ENCODE results near the gene EMID1. TPM values are rescaled to one million over a fixed set of nuclear protein-coding genes. Genes with fewer than 3 reads are reported as not detected.
A peak's percentile ranks its signal among the peaks of the same experiment; 100 is the strongest.

The EMID1 gene
- total RNA-seq, 2 donors from 2014 or later: 0.52 to 1.8 TPM

DNA sequence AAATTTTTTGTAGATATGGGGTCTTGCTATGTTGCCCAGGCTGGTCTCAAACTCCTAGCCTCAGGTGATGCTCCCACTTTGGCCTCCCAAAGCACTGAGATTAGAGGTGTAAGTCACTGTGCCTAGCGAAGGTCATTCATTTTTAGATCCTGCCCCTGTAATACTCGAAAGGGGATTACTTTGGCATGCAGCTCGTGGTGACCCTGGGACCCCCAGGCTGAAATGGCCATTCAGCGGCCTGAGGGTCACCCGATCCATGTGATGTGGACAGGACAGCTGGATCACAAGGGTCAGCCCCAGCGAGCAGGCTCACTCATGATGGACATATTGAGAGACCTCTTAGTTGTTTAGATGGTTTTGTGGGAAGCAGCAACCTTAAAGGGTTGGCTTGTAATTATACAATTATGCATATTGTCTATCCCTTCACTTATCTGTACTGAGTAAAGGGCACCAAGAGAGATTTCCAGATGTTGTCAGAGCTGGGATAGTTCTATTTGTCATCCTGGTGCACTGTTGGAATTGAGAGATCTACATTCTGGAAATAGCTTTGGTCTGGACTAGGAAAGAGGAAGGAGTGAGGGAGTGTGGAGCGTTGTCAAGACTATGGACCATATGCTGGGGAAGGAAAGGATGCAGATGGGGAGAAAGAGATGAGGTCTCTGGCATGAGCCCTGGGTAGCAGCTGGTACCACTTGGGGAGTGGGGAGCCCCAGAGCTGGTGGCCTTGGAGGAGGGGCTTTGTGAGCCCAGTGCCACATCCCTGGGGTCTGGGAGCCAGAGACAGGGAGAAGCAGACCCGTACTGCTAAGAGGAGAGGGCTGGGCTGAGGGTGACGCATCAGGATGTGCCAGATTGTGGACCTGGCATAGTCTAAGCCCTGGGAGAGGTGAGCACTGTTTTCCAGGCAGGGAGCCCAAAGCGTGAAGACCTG, 46.5 kb downstream of the EMID1 start:
- intact Hi-C loops (cut with DNase I): no loop called here
- no peak for DNase-seq
- no peak for ATAC-seq

DNA sequence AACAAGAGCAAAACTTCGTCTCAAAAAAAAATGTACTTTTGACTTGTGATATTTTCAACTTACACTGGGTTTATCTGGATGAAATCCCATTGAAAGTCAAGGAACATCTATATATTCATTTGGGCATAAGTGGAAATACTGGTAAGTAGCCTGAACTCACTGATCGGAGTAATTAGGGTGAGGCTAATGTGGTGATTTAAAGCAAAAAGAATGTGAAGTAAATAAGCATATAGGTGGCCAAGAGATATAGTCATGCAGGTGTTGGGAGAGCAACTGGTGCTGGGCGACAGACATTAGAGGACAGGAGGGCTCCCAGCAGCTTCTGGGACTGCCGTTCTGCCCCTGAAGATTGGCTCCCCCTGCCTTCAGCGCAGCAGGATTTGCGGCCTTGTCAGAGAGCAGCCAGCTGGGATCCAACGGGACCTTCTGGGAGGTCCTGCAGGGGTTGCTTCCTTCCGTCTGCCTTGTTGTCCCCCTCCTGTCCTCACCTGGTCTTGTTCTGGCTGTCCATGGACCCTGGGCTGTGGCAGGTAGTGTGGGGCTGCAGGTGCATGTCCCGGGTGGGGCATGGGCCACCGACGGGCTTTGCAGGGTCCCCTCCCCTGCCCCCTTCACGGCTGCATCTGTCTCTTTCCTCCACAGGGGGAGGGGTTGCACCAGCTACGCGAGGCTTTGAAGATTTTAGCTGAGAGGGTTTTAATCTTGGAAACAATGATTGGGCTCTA, 48.0 kb downstream of the EMID1 start:
- no peak for ATAC-seq
- no peak for DNase-seq
- intact Hi-C loops (cut with DNase I): no loop called here

DNA sequence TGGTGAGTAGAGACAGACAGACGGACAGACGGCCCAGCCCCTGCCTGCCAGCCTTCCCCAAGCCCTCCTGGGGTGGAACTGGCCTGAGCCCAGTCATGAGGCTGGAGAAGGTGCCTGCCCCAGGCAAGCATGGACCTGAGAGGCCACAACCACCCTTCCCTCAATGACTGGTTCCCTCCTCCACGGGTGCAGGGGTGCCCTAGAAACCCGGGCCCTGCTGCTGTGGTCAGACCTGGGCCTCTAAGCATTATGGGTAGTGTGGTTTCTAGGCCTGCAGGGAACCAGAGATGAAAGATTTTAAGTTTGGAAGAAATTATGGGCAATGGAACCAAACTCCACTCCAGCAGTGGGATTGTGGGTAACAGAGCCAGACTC, 48.6 kb downstream of the EMID1 start:
- intact Hi-C loops (cut with DNase I): no loop called here
- no peak for DNase-seq
- no peak for ATAC-seq

DNA sequence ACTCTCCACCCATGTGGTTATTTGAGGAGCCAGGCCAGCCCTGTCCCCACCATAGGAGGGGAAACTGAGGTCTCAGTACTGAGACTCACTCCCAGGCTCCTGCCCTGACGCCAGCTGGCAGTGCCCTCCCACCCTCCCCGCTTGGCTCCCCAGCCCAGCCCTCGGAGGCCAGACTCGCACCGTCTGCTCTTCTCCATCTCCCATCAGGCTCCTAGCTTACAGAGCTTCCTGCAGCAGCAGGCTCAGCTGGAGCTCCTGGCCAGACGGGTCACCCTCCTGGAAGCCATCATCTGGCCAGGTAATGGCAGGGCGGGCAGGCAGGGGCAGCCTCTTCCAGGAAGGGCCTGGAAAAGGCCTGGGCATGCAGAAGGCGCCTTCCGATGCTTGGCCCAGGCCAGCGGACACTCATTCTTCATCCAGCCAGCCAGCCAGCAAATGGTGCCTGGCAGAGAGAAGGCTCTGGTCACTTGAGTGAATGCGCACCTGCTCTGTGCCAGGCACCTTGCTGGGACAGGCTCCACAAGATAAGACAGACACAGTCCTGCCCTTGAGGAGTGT, 49.4 kb downstream of the EMID1 start:
- DNase-seq (no peak), ATAC-seq (no peak)
- intact Hi-C loops (cut with DNase I): no loop called here

DNA sequence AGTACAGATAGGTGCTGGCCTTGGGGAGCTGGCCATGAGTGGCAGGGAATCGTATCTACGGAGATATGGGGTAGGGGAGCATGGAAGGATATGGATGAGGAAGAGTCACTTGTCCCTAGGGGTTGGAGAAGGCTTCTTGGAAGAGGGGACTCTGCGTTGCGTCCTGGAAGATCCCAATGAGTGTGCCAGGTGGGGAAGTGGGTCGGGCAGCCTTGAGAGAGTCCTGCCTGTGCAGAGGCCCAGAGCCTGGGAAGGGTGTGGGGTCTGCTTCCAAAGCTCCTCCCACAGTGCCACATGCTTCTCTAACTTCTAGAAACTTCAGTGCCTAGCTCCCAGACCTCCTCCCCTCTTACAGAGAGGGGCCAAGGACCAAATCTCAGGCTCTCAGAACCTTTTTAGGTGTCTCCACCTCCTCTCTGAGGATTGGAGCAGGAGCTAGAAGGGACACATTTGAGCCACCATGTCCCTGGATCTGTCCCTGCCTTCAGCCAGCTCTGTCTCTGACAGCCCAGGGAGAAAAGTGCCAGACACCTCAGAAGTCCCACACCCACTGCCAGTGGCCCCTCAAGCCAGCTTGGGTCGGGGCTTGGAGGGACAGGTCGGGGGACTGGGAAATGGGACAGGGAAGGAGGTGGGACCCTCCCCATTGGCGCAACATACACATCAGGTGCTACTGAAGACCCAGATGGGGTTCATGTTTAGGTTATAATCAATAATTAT, 51.1 kb downstream of the EMID1 start:
- no peak for ATAC-seq
- no peak for DNase-seq
- intact Hi-C loops (cut with DNase I): no loop called here

DNA sequence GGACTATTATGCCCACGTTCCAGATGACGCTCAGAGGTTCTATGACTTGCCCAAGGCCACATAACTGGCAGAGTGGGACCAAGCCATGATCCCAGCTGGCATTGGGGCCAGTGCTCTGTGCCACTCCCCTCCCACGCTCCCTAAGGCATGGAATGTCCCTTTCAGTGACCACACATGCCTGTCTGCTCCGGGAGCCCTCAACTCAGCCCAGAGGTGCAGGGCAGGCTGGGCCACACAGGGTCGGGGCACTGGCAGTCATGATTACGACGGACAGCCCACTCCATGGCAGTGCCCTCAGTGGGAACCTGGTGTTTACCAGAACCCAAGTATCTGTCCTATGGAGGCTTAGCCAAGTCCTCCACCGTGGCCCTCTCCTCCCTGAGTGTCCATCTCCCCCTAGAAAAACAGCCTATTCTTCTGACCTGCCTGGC, 52.1 kb downstream of the EMID1 start:
- DNase-seq (no peak), ATAC-seq (no peak)
- intact Hi-C loops (cut with DNase I): no loop called here

DNA sequence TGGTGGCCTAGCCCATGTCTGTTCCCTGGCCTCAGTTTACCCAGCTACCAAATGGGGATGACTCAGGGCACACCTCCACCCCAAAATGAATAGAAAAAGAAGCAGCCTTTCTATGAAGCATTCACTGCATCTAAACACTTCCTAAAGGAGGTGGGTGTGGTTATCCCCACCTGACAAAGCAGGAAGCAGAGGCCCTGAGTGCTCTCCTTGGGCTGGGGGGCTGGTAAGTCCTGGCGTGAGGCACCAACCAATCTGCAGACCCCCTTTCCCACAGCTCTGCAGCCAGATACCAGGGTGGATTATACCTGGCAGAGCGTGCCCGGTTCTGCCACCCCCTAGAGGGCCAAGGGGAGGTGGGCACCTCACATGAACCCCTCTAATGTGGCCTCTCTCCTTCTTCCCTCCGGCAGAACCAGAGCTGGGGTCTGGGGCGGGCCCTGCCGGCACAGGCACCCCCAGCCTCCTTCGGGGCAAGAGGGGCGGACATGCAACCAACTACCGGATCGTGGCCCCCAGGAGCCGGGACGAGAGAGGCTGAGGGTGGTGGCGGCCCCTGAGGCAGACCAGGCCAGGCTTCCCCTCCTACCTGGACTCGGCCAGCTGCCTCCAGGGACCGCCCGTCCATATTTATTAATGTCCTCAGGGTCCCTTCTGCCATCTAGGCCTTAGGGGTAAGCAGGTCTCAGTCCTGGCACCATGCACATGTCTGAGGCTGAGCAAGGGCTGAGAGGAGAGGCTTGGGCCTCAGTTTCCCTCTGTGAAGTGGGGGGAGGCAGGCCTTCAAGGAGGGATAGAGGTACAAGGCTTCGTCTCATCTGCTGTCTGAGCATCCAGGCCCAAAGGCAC, 52.9 kb downstream of the EMID1 start:
- ATAC-seq (no peak), DNase-seq (no peak)
- intact Hi-C loops (cut with DNase I): no loop called here

DNA sequence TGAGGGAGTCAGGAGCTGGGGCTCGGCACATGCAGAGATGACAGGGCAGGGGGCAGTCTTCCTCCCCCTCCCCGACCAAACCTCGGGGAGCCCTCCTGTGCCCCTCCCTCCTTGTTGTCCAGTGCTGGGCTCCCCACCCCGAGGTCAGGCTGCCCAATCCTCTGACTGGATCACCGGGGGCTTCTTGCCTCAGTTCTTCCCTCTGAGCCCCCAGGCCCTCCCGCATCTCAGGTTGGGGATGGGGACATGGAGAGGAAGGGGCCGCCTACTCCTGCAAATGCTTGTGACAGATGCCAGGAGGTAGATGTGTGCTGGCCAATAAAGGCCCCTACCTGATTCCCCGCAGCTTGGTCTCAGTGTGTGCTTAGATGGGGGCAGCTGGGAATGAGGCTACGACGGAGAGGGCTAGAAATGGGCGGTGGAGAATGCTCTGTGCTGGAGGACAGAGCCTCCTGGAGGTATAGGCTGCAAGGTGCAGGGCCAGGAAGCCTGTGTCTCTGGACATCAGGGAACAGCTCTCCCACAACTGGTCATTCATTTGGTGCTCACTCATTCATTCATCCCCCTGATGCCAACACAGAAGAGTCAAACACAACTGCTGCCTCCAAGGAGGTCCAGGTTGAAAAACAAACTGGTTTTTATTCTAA, 53.7 kb downstream of the EMID1 start:
- DNase-seq (no peak), ATAC-seq (no peak)
- intact Hi-C loops (cut with DNase I): no loop called here

DNA sequence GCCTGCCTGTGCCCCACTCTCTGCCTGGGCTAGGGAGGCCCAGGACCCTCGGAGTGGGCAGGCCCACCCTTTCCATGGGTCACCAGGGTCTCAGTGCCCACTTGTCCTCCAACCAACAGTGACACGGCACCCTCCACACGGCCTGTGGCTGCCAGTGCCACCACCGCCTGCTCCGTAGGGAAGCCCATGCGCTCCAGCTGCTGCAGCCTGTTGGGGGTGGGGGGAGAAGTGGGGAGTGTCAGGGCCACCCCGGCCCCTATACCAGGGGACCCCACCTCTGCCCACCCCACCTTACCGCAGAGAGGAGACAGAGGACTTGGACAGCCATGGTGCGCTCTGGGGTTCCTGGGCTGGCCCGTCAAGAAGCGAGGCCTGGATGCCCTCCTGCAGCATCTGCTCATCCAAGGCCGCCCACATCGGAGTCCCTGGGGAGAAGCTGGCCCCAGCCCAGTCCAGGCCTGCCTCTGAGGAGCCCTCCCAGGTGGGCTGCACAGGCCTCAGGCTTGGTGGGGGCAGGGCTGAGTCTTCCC, 54.4 kb downstream of the EMID1 start:
- ATAC-seq (no peak), DNase-seq (no peak)
- intact Hi-C loops (cut with DNase I): no loop called here

DNA sequence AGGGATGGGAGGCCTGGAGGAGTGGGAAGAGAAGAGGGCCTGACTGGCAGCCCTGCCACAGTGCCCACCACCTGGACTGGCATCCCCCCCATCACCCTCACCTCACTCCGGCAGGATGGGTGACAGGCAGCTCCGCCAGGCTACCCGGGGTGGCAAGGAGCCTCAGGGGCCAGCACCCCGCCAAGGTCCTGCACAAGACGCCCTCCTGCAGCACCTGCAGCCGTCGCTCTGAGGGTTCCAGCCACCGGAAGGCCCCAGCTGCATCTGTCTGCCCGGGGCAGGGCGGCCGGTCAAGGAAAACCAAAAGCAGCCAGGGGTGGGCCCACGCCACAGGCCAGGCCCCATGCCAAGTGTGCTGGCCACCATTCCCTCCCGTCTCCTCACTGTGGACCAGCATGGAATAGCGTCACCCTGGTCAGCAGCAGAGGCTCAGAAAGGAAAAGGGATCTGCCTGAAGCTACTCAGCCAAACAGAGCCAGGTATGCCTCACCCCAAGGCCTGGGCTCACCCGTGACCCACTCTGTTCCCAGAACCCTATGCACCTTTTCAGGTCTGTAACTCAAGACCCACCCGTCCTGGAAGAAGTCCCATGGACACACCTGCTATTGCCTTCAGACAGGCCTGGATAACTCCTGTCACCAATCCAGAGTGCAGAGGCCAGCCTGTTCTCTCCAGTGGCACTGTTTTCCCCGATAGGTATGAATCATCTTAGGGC, 55.1 kb downstream of the EMID1 start:
- intact Hi-C loops (cut with DNase I): no loop called here
- ATAC-seq (peak in 1 of 2 donors; percentile 3), DNase-seq (no peak)

DNA sequence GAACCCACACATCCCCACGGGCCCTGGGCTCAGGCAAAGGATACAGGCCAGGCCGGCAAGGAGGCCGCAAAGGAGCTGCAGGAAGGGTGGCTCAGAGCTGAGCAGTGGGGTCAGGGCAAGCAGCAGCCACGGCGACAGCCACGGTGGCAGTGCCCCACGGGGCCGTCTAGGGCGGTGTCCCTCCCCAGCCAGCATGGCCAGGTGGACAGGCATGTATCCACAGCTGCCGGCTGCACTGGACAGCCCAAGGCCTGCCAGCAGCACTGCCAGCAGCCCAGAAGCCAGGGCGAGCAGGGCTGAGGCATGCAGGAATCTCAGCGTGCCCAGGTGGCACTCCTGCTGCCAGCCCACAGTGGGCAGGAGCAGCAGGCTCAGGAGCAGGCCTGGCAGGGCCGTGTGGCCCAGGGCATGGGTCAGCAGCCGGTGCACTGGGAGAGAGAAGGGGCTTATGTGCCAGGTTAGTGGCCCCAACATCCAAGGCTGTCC, 58.1 kb downstream of the EMID1 start:
- ATAC-seq (no peak), DNase-seq (no peak)
- intact Hi-C loops (cut with DNase I): no loop called here

DNA sequence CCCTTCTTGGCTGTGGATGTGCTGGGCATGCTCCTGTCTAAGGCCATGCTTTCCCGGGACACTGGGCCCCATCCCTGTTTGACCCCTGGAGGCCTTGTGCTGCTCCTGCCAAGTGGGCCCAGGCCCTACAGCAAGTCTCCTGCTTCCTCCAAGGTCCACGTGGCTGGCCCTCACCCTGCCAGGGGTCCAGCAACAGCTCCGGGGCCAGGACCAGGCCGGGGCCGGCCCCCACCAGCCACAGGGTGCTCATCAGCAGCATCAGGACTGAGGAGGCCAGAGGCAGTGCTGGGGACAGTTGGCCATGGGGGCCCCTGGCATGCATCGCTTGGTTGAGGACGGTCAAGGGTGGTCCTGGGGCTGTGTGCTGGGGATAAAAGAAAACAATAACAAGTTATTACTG, 59.6 kb downstream of the EMID1 start:
- DNase-seq (no peak), ATAC-seq (no peak)
- intact Hi-C loops (cut with DNase I): no loop called here

DNA sequence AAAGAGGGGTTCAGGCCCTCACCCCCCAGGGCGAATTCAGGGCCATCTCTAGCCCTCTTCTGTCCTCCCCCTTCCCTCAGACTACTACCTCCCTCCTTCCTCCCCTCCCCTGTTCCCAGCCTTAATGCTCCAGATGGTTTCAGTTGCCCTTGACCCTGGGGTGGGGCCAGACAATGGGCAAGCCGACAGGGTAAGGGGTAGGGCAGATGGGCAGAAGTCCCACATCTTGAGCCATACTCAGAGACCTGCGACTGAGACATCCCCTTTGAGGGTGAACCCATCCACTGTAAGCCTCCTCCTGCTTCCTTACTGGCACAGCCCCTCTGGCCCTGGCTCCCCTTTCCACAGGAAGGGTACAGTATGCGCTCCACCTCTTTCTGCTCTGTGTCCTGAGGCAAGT, 60.2 kb downstream of the EMID1 start:
- intact Hi-C loops (cut with DNase I): no loop called here
- no peak for ATAC-seq
- no peak for DNase-seq

DNA sequence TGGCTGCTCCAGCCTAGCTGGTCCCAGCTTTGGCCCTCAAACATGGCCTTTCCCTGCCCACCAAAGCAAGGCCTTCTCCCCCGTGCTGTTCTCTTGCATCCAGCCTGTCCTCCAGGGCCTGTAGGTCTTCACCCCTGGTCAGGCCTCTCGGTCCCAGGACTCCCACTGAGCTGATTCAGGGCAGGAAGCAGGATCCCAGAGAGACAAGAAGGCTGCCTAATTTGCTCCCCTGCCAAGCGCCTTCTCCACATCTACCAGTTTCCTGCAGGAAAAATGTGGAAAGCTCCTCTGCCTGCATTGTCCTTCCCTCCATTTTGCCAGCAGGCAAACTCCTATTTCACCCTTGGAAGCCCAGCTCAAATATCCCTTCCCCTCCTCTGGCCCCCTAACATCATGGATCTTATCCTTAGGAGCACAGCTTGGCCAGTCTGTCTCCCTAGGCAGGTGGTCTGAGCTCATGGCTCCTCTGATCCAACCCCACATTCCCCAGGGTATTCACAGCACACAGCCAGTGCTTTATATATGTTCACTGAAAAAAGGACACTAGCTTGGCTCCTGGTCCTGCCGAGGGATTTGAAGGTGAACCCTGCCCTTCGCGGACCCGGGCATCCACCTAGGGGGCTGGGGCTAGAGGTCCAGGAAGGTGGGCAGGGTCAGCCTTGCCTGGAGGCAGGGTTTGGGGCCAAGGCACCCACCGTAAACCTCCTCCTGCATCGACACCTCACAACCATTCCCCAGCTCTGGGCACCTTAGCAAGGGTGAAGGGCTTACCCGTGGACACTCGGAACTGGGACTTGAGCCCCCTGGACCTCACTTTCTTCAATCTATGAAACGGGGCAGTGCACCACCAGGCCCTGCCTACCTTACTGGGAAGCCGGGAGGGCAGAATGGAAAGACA, 61.1 kb downstream of the EMID1 start:
- ATAC-seq (no peak), DNase-seq (no peak)

DNA sequence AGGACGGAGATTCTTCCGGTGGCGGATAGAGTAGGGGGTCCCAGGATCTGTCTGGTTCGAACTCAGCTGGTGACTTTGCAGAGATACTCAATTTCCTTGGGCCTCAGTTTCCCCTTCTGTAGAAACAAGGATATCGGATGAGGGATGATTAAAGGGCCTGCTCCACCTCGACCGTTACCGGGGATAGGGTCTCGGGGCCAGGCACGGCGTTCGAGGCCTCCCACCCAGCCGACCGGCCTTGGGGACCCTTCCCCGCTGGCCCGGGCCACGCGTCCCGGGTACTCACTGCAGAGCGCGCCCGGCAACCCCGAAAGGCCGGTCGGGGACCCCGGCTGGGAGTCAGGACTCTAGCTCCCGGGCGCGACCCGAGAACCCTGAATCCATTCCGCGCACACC, 61.8 kb downstream of the EMID1 start:
- ATAC-seq: no peak
- intact Hi-C loops (cut with DNase I): no loop called here
- no peak for DNase-seq

More for the DNA sequence above, 61.1 kb downstream of the EMID1 start:
- intact Hi-C loops (cut with DNase I): no loop called here

DNA sequence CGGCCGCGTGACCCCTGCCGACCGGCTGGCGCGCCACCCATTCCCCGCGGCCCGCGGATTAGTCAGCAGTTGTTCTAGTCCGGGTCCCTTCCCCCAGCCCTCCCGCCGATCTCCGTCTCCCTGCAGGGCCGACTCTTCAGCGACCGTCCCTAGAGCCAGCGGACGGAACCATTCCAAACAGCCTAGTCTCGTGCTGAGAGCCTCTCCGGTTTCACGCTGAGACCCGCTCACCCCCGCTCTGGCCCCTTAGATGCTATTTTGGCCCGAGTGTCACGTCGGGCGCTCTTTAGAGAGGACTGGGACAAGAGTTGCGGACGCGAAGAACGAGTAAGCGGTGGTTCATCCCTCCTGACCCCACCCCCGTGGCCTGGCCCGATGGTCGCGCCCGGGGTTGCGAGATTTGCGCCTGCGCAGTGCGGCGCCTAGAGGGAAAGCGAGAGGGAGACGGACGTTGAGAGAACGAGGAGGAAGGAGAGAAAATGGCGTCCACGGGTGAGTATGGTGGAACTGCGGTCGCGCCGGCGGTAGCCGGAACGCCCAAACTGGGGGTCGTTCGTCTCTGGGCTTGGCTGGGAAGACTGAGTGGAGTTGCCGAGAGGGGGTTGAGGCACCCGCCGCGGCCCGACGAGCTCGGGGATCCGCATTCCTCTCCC, 62.3 kb downstream of the EMID1 start, which contains the start of the genes EWSR1 and RHBDD3:
EWSR1 (plus strand) TSS at position 411 of the 653 bp plus-strand sequence; CDS start at position 480, 69 bp downstream.
RHBDD3 (minus strand) TSS at position 124 of the 653 bp plus-strand sequence. CDS start 2,355 bp downstream, outside the sequence.
- intact Hi-C loops (cut with DNase I): no loop called here
- ATAC-seq: peak; percentile 93 to 95

More for the DNA sequence above, 62.3 kb downstream of the EMID1 start, which contains the start of the genes EWSR1 and RHBDD3:
- DNase-seq: peak; percentile 97

Data from left cardiac atrium (tissue), 4 donors.